H1 (cell line): ENCODE results near the gene DAZAP2.

Experiments used
- EP300 ChIP-seq, 2 experiments: IDR thresholded peaks; 1 replicate in 1 of 2; 2 replicates in 1 of 2; pipeline ENCODE4 v1.6.1; 2011 to 2012; ENCODE audit warnings: low read depth in 2 of 2, low read length in 2 of 2, mild to moderate bottlenecking in 2 of 2, borderline replicate concordance in 1 of 2, inconsistent platforms in 1 of 2, moderate library complexity in 1 of 2
- POLR2AphosphoS5 ChIP-seq: IDR thresholded peaks from 2 replicates; pipeline ENCODE4 v1.6.1; 2011; ENCODE audit warnings: low read depth, low read length
- TBP ChIP-seq: IDR thresholded peaks from 2 replicates; pipeline ENCODE4 v1.6.1; 2011; ENCODE audit warnings: low read depth, low read length, improper control_type of control experiment
- TEAD4 ChIP-seq: IDR thresholded peaks from 2 replicates; pipeline ENCODE4 v1.6.1; 2012; ENCODE audit warnings: low read depth, low read length, inconsistent platforms, mixed read lengths
- TF ChIP-seq, protein P1 (sequence below), 3 experiments: IDR thresholded peaks; 1 replicate in 2 of 3; 2 replicates in 1 of 3; pipeline versions ENCODE4 v1.5.1 to v1.6.1; 2011; ENCODE audit warnings: low read length in 3 of 3, mild to moderate bottlenecking in 3 of 3, inconsistent platforms in 2 of 3, low read depth in 1 of 3, moderate library complexity in 1 of 3; ENCODE audit not compliant: insufficient read depth in 1 of 3; ENCODE audit errors: control extremely low read depth in 1 of 3

DNA sequence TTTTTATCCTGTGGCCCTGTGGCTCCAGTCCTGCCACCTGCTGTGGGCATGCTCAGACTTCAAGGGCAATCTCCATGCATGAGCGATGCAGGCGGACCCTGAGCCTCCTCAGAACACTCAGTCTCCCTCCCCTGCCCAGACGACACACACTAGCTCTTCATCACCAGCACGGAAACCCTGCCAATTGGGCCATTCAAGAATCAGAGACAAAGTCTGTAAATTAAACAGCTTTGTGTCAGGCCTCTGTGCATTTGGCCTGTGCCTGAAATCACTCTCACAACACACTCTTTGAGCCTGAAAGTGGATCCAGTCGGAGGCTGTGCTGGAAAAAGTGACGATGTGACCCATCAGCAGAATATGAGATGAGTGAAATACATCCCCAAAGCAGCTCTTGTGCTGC is 33.3 kb upstream of the DAZAP2 start:
- TF ChIP-seq, protein P1, sequence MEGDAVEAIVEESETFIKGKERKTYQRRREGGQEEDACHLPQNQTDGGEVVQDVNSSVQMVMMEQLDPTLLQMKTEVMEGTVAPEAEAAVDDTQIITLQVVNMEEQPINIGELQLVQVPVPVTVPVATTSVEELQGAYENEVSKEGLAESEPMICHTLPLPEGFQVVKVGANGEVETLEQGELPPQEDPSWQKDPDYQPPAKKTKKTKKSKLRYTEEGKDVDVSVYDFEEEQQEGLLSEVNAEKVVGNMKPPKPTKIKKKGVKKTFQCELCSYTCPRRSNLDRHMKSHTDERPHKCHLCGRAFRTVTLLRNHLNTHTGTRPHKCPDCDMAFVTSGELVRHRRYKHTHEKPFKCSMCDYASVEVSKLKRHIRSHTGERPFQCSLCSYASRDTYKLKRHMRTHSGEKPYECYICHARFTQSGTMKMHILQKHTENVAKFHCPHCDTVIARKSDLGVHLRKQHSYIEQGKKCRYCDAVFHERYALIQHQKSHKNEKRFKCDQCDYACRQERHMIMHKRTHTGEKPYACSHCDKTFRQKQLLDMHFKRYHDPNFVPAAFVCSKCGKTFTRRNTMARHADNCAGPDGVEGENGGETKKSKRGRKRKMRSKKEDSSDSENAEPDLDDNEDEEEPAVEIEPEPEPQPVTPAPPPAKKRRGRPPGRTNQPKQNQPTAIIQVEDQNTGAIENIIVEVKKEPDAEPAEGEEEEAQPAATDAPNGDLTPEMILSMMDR (IDR thresholded peaks at IDR 0.05; ENCODE audit: control extremely low read depth in 1 of 3, insufficient read depth in 1 of 3, low read depth in 1 of 3, low read length in 3 of 3) = no peak
- no peak for TF ChIP-seq POLR2AphosphoS5
- no peak for TF ChIP-seq EP300 (IDR thresholded peaks at IDR 0.05; ENCODE audit: borderline replicate concordance in 1 of 2, low read depth in 2 of 2, low read length in 2 of 2)
- no peak for TF ChIP-seq TBP
- no peak for TF ChIP-seq TEAD4
